RCC 7860 (cell line): ENCODE results near the gene LRRC14B.
"Not testable (repeated sequence)": the region's sequence is repeated elsewhere in the genome, so short reads cannot be mapped to it uniquely, and the experiment has no call there.

Experiments
- DNase-seq: peaks from one replicate; pipeline ENCODE4 v3.0.0-alpha.2; 2015; ENCODE audit warnings: low spot score
- FAIRE-seq: peaks from 2 replicates; lab custom pipeline; 2012; peaks lifted over from hg19 to GRCh38; lab: Jason Lieb, UNC

LRRC14B gene

GRCh38 chr5:190366-191035, 794 bp upstream of the LRRC14B start:
- FAIRE-seq, result no peak
- DNase-seq, result no peak

GRCh38 chr5:191949-192690, 825 bp downstream of the LRRC14B start:
- FAIRE-seq (no peak), DNase-seq (no peak)

DNA sequence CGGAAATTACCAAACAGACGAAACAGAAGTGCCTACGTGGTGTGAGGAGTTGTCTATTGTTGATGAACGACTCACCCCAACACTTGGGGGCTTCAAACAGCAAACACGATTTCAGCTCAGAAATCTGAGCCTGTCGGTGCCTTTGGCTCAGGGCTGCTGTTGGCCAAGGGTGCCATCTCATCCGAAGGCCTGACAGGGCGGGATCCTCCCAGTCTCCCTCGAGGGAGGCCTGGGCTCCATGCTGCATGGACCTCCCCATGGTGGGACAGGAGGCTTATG, 1.3 kb downstream of the LRRC14B start:
- DNase-seq, result no peak
- FAIRE-seq, result no peak

- FAIRE-seq, result no peak
- no peak for DNase-seq
Measured at GRCh38 chr5:192970-193831, 1.9 kb downstream of the LRRC14B start.

- DNase-seq (no peak), FAIRE-seq (no peak)
Measured at GRCh38 chr5:194102-194501, 2.8 kb downstream of the LRRC14B start.

DNA sequence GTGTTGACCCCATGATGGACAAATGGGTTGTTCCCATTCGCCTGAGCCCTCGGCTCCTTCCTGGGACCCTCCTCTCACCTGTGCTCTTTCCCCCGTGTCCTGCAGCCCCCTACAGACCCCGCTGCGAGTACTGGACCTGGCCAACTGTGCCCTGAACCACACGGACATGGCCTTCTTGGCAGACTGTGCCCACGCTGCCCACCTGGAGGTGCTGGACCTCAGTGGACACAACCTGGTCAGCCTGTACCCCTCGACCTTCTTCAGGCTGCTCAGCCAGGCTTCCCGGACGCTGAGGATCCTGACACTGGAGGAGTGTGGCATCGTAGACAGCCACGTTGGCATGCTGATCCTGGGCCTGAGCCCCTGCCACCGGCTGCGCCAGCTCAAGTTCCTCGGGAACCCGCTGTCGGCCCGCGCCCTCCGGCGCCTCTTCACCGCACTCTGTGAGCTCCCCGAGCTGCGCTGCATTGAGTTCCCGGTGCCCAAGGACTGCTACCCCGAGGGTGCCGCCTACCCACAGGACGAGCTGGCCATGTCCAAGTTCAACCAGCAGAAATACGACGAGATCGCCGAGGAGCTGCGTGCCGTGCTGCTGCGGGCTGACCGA, 3.4 kb downstream of the LRRC14B start:
- no peak for DNase-seq
- no peak for FAIRE-seq

DNA sequence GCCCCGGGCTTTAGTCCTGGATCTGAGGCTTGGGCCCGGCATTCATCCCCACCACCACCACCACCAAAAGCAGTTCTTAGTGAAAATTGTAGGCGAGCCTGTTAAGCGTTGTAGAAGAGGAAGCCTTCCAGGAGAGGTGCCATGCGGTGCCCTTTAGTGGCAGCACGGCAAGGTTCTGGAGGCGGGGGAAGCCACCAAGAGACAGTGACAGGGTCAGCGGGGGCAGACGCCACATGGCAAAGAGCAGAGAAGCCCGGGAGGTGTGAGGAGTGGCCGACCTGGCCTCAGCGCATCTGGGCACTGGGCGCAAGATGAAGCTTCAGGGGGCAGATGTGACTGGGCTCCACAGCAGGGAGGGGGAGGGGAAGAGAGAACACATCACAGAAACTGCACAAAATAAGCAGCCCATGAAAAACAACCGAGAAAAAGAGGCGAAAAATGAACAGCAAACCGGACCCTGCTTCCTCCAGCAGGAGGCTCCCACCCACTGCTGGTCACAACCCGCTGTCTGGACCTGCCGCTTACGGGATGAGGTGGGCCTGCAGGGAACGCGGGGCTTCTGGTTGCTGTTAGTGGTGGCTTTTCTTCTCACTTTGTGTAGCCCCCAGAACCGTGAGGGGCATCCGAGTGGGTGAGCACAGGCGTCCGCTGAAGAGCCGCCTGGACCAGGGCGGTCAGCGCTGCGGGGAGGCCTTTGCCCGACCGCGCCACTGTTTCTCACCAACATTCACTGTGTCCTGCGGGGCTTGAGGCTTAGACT, 4.3 kb downstream of the LRRC14B start:
- DNase-seq (no peak), FAIRE-seq (no peak)

- DNase-seq (no peak), FAIRE-seq (no peak)
Measured at GRCh38 chr5:196350-196749, 5.1 kb downstream of the LRRC14B start.

GRCh38 chr5:197031-197430, 5.7 kb downstream of the LRRC14B start:
- FAIRE-seq, DNase-seq: not testable (repeated sequence)

DNA sequence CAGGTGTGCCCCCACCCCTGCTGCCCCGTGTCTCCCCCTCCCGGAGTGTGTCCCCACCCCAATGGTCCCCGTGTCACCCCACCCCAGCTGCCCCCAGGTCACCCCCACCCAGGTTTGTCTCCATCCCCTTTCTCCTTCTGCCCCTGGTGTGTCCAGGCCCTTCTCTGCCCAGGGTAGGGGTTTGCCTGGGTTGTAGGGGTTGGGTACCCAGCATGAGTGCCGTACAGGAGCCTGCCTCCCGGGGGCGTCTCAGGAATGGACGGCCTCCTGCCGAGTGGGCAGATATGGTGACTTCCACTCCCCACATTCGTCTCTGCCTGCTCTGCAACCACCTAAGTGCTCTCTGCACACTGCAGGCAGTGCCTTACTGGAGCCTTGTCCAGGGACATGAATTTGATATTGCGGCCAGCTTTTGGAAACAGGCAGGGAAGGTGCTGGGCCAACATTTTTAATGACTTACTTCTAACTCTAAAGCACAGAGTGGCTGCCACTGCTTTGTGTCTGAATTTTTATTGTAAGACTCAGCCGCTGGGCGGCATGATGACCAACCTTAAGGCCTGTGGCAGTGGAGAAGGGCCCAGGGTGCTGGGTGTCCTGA, 6.7 kb downstream of the LRRC14B start:
- FAIRE-seq, result no peak
- no peak for DNase-seq

- FAIRE-seq (no peak), DNase-seq (no peak)
Measured at GRCh38 chr5:198516-199196, 7.4 kb downstream of the LRRC14B start.

DNA sequence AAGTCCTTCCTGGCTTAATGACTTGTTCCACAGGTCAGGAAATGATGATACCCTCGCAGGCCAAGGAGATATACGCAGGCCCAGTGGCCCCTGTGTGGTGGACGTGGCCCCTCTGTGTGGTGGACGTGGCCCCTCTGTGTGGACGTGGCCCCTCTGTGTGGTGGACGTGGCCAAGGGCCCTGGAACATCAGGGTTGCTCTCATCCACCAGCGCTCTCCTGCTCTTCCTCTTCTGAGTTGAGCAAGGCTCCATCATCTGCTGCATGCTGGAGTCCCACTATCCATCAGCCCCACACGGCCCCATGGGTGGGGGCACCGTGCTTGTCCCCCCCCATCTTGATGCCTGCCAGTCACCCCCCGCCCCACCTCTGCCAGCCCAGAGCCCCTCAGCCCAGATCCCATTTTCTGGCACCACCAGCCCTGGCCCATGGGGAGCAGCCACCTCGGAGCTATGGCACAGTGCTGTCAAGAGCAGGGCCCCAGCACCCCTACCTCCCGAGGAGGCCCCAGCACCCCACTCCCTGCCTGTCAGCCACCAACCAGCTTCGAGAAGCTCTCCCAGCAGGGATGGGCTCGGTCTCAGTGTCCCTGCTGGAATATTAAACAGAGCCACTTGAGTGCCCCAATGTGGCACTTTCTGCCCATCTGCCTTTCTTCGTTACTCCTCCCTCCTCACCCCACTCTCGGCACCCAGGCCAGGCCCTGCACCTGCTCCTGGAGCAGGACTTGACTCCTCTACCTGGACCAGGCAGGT, 8.1 kb downstream of the LRRC14B start:
- DNase-seq (no peak), FAIRE-seq (no peak)

- DNase-seq, result no peak
- FAIRE-seq, result no peak
Measured at GRCh38 chr5:199950-200645, 8.8 kb downstream of the LRRC14B start.

- FAIRE-seq, result no peak
Measured at GRCh38 chr5:200985-201384, 9.7 kb downstream of the LRRC14B start.

DNA sequence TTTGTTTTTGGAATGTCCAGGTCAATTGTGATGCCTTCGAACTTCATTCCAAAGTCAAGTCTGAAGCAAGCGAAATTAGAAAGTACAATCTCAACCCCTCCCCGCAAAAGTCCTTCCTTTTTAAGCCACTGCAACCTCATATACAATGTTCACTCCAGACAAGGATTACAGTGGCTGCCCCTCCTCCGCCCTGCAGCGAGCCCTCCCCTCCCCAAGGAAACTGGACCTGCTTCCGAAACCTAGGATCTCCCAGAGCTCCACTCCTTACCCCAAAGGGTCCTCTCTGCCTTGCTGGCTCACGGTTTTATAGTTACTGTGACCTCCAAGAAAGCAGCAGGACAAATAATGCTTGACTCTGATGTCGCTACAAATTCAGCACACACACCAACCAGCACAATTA, 10.4 kb downstream of the LRRC14B start:
- FAIRE-seq (no peak), DNase-seq (no peak)

More at GRCh38 chr5:200985-201384, 9.7 kb downstream of the LRRC14B start:
- DNase-seq, result no peak

GRCh38 chr5:203246-203930, 12.1 kb downstream of the LRRC14B start:
- no peak for DNase-seq
- FAIRE-seq, result no peak

DNA sequence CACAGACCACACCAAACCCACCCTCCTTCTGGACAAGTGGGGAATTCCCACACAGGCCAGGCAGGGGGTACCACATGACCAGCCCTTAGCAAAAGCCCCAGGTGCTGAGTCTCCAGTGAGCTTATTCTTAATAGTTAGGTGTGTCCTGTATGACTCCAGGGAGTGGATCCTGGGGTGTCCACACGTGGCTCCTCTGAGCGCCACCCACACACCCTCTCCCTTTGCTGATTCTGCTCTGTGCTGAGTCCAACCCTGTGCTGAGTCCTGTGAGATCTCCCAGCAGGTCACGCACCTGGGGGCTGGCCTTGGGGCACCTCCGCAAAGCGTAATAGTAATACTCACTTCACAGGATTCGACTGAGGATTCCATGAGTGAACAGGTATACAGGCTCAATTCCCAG, 12.7 kb downstream of the LRRC14B start:
- FAIRE-seq, result no peak
- no peak for DNase-seq

- DNase-seq, result no peak
- FAIRE-seq, result no peak
Measured at GRCh38 chr5:204462-204861, 13.2 kb downstream of the LRRC14B start.
